SKM-1 (cell line): ENCODE results near the gene EN1.

Experiments
- DNase-seq: peaks from one replicate; lab custom pipeline; 2025; ENCODE audit not compliant: unreplicated experiment; lab: John Stamatoyannopoulos, UW

The EN1 gene

GRCh38 chr2:118794546-118794945, 52.9 kb downstream of the EN1 start:
- DNase-seq = no peak
